Measurements from ENCODE around the gene FIZ1.

The FIZ1 gene

DNA sequence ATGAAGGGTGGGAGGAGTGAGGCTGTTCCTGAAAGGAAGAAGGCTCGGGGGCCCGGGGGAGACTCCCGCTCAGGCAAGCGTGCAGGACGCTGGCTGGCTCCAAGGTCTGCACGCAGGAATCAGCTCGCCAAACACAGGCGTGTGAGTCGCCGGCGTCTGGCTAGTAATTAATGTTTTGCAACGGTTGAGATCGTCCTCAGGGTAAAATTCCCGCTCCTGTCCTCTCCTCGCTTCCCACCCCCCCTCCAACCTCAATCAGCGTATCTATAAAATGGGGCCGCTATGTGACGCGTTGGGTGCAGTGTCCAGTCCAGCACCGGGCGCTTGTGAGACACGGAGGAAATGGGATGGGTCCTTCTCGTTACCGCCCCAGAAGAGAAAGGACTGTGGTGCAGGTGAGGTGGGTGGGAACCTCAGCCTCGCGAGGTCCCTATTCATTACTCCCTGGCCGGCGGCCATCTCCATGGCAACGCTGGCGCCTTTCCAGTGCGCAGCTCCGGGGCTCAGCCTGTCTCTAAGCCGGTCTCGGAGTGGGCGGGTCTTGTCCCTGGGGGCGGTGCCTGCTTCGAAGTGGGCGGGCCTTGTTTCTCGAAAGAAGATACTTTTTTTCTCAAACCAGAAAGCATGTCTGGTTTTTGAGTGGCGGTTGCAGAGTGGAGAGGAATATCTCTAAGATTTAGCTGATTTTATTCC is 12.2 kb downstream of the FIZ1 start (continued):
- TF ChIP-seq, protein P1, sequence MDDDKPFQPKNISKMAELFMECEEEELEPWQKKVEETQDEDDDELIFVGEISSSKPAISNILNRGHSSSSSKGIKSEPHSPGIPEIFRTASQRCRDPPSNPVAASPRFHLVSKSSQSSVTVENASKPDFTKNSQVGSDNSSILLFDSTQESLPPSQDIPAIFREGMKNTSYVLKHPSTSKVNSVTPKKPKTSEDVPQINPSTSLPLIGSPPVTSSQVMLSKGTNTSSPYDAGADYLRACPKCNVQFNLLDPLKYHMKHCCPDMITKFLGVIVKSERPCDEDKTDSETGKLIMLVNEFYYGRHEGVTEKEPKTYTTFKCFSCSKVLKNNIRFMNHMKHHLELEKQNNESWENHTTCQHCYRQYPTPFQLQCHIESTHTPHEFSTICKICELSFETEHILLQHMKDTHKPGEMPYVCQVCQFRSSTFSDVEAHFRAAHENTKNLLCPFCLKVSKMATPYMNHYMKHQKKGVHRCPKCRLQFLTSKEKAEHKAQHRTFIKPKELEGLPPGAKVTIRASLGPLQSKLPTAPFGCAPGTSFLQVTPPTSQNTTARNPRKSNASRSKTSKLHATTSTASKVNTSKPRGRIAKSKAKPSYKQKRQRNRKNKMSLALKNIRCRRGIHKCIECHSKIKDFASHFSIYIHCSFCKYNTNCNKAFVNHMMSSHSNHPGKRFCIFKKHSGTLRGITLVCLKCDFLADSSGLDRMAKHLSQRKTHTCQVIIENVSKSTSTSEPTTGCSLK (tag by site-specific recombination; IDR thresholded peaks at IDR 0.05), result no peak
- TF ChIP-seq GFI1B (tag by site-specific recombination; IDR thresholded peaks at IDR 0.05) (no peak), HOXD13 (CRISPR knock-in tag; IDR thresholded peaks at IDR 0.05; ENCODE audit: borderline replicate concordance) (no peak), SP3 (tag by site-specific recombination; IDR thresholded peaks at IDR 0.05) (peak; percentile 89), KLF9 (tag by site-specific recombination; IDR thresholded peaks at IDR 0.05; ENCODE audit: low read depth) (peak; percentile 85), ZNF394 (tag by site-specific recombination; IDR thresholded peaks at IDR 0.05; ENCODE audit: borderline replicate concordance) (no peak), ZNF2 (tag by site-specific recombination; IDR thresholded peaks at IDR 0.05) (no peak), ZNF544 (tag by site-specific recombination; IDR thresholded peaks at IDR 0.05) (no peak), HOXA7 (CRISPR knock-in tag; IDR thresholded peaks at IDR 0.05; ENCODE audit: borderline replicate concordance) (no peak), ZBTB21 (tag by site-specific recombination; IDR thresholded peaks at IDR 0.05) (no peak), ZNF146 (tag by site-specific recombination; IDR thresholded peaks at IDR 0.05) (no peak), ZNF174 (tag by site-specific recombination; IDR thresholded peaks at IDR 0.05) (no peak), ZEB2 (tag by site-specific recombination; IDR thresholded peaks at IDR 0.05) (peak; percentile 41; the same call in 1 of the 2 replicates), ZNF600 (tag by site-specific recombination; IDR thresholded peaks at IDR 0.05) (peak; percentile 94), REPIN1 (tag by site-specific recombination; IDR thresholded peaks at IDR 0.05; ENCODE audit: low read depth) (no peak), ZNF350 (tag by site-specific recombination; IDR thresholded peaks at IDR 0.05) (no peak), ZNF610 (tag by site-specific recombination; IDR thresholded peaks at IDR 0.05; ENCODE audit: borderline replicate concordance) (no peak), ZNF112 (tag by site-specific recombination; IDR thresholded peaks at IDR 0.05) (no peak), ZNF585B (tag by site-specific recombination; IDR thresholded peaks at IDR 0.05) (no peak), ZNF23 (tag by site-specific recombination; IDR thresholded peaks at IDR 0.05; ENCODE audit: borderline replicate concordance) (no peak), ZNF140 (tag by site-specific recombination; IDR thresholded peaks at IDR 0.05) (no peak), ZNF214 (tag by site-specific recombination; IDR thresholded peaks at IDR 0.05; ENCODE audit: borderline replicate concordance) (no peak), TRIM28 (IDR thresholded peaks at IDR 0.05; ENCODE audit: borderline replicate concordance, low read length) (no peak), ZNF747 (tag by site-specific recombination; IDR thresholded peaks at IDR 0.05) (no peak), ZXDB (tag by site-specific recombination; IDR thresholded peaks at IDR 0.05) (peak; percentile 64), YY1 (tag by site-specific recombination; IDR thresholded peaks at IDR 0.05) (no peak), YY2 (tag by site-specific recombination; IDR thresholded peaks at IDR 0.05) (no peak), ZNF202 (tag by site-specific recombination; IDR thresholded peaks at IDR 0.05; ENCODE audit: borderline replicate concordance) (no peak), ZNF324 (tag by site-specific recombination; IDR thresholded peaks at IDR 0.05) (no peak), ZNF549 (tag by site-specific recombination; IDR thresholded peaks at IDR 0.05) (no peak), ZNF223 (tag by site-specific recombination; IDR thresholded peaks at IDR 0.05) (no peak)
- TF ChIP-seq, protein P2, sequence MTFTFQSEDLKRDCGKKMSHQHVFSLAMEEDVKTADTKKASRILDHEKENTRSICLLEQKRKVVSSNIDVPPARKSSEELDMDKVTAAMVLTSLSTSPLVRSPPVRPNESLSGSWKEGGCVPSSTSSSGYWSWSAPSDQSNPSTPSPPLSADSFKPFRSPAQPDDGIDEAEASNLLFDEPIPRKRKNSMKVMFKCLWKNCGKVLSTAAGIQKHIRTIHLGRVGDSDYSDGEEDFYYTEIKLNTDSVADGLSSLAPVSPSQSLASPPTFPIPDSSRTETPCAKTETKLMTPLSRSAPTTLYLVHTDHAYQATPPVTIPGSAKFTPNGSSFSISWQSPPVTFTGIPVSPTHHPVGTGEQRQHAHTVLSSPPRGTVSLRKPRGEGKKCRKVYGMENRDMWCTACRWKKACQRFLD (tag by site-specific recombination; IDR thresholded peaks at IDR 0.05), result no peak
- TF ChIP-seq, protein P3, sequence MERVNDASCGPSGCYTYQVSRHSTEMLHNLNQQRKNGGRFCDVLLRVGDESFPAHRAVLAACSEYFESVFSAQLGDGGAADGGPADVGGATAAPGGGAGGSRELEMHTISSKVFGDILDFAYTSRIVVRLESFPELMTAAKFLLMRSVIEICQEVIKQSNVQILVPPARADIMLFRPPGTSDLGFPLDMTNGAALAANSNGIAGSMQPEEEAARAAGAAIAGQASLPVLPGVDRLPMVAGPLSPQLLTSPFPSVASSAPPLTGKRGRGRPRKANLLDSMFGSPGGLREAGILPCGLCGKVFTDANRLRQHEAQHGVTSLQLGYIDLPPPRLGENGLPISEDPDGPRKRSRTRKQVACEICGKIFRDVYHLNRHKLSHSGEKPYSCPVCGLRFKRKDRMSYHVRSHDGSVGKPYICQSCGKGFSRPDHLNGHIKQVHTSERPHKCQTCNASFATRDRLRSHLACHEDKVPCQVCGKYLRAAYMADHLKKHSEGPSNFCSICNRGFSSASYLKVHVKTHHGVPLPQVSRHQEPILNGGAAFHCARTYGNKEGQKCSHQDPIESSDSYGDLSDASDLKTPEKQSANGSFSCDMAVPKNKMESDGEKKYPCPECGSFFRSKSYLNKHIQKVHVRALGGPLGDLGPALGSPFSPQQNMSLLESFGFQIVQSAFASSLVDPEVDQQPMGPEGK (tag by site-specific recombination; IDR thresholded peaks at IDR 0.05), result peak; percentile 83
- TF ChIP-seq, protein P4, sequence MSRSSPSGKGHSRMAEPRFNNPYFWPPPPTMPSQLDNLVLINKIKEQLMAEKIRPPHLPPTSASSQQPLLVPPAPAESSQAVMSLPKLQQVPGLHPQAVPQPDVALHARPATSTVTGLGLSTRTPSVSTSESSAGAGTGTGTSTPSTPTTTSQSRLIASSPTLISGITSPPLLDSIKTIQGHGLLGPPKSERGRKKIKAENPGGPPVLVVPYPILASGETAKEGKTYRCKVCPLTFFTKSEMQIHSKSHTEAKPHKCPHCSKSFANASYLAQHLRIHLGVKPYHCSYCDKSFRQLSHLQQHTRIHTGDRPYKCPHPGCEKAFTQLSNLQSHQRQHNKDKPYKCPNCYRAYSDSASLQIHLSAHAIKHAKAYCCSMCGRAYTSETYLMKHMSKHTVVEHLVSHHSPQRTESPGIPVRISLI (tag by site-specific recombination; IDR thresholded peaks at IDR 0.05), result 0 out of 2 replicates have a peak, but pooled peaks have one; percentile 19

Measured in HEK293 (cell line).